Fibroblast of skin of right biceps (primary cell): ENCODE measurements around the gene UGT1A6.
A peak's percentile ranks its signal among the peaks of the same experiment; 100 is the strongest.

Source experiments
- DNase-seq: peaks from one replicate; pipeline ENCODE4 v3.0.0-alpha.2; 2013

The UGT1A6 gene

GRCh38 chr2:233772153-233772552, 79.5 kb downstream of the UGT1A6 start:
- DNase-seq, result no peak

- DNase-seq, result no peak
Observed at GRCh38 chr2:233772583-233772982, 79.9 kb downstream of the UGT1A6 start.

DNA sequence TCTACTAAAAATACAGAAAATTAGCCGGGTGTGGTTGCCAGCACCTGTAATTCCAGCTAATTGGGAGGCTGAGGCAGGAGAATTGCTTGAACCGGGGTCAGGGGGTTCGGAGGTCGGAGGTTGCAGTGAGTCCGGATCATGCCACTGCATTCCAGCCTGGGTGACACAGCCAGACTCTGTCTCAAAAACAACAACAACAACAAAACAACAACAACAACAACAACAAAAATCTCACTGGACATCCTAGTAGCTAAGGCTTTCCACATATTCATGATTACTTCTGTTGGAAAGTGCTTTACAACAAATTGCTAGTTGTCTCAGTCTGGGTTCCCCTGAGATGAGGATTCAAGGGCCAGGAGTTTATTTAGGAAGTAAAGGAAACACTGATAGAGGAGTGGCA, 81.2 kb downstream of the UGT1A6 start:
- DNase-seq, result no peak

DNA sequence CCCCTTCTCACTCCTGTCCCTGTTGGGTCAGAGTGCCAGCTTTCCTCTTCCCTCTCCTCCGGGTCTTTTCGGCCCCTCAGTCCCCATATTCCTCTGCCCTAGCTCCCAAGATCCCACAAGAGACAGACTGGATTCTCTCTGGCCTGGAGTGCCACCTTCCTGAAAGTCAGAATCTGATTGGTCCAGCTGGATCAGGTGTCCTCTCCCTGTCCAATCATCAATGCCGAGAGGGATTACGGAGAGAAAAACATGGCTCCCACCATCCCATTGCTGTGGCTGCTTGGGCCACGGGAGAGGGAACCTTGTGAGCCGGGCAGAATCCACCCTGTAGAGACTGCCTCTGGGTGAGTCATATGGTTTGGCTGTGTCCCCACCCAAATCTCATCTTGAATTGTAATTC, 82.7 kb downstream of the UGT1A6 start:
- DNase-seq, result no peak

- DNase-seq, result no peak
Observed at GRCh38 chr2:233778030-233778429, 85.3 kb downstream of the UGT1A6 start, which contains the start of gene MROH2A. Gene MROH2A (plus strand): TSS chr2:233778330. CDS start chr2:233779359, 1,029 bp downstream.

- DNase-seq, result no peak
Observed at GRCh38 chr2:233779722-233780121, 87.0 kb downstream of the UGT1A6 start.

DNA sequence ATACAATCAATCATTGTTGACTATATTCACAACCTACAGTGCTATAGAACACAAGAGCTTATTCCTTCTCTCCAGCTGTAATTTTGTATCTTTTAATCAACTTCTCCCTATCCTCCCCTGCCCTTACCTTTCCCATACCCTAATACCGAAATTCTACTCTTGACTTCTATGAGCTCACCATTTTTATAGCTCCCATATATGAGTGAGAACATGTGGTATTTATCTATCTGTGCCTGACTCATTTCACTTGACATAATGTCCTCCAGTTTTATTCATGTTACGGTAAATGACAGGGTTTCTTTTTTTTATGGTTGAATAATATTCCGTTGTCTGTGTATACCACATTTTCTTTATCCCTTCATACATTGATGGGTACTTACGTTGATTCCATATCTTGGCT, 88.1 kb downstream of the UGT1A6 start:
- DNase-seq, result no peak

DNA sequence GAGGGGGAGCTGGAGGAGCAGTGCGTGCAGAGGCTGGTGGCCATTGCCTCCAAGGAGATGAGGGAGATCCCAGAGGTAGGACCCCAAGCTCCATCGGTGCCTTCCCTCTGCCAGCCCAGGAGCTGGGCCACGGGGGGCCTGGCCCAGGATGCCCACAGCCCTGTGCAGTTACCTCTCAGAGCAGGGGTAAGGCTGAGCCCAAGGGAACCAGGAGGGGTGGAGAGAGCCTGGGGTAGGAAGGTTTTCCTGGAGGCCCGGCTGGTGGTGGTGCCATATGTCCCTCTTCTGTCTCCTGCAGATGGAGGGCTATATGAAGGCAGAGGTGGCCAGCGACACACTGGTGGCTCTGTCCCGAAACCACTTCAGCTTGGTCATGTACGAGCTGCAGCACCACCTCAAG, 96.9 kb downstream of the UGT1A6 start:
- DNase-seq, result no peak

GRCh38 chr2:233791151-233791882, 98.6 kb downstream of the UGT1A6 start:
- no peak for DNase-seq

DNA sequence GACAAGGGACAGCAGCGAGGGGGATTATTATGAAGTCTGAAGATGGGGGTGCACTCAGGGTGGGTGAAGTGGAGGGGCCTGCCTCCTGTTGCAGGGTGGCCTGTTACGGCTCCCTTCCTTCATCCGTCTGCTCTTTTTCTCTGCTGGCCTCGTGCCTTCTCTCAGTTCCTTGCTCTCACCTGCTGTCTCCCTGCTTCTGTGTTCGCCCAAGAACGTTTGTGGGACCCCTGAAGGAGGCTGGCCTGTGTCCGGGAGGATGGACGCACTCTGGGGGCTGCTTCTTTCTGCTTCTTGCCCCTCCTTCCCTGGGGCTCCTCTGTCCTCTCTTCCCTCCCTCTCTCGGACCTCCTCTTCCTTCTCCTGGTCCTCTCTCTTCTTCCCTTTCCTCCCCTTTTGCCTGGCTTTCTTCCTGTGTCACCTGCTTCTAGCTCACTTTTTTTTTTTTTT, 99.2 kb downstream of the UGT1A6 start:
- DNase-seq, result no peak

GRCh38 chr2:233792720-233793119, 100.0 kb downstream of the UGT1A6 start:
- DNase-seq, result no peak

GRCh38 chr2:233793465-233794127, 100.9 kb downstream of the UGT1A6 start:
- no peak for DNase-seq

DNA sequence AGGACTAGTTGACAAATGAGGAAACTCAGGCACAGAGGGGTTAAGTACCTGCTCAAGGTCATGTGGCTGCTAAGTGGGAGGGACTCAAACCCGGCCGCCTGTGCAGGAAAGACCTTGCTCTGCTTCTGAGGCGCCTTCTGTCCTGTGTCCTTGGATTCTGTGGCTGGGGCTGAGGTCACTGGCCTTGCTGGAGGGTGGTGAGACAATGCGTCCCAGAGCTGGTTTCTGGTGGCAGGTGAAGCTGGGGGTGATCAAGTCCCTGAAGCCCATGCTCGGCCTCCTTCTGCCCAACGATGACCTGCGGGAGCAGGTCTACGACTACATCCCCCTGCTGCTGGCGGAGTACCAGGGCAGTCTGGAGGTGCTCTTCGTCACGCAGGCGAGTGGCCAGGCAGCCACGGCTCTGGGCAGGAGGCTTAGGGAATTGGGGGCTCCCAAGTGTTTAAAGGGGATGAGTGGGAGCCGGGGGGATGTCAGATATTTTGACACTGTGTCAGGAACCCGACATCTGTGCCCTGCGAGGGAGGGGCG, 101.5 kb downstream of the UGT1A6 start:
- DNase-seq, result no peak

GRCh38 chr2:233795735-233796171, 103.1 kb downstream of the UGT1A6 start:
- DNase-seq, result no peak

DNA sequence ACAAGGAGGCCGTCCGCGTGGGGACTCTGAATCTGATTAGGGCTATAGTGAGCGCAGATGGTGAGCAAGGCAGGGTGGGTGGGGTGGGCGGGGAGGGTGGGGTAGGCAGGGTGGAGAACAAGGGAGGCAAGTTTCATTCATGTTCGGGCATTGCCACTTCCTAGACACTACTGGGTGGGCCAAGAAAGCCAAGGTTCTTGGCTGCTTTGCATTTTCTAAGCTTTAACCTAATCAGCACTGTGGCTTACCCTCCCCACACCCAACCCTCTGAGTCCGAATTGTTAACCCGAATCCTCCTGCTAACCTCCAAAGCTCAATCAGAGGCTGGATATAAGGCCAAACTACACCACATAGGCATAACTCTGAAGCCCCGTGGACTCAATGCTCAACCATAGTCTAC, 103.6 kb downstream of the UGT1A6 start:
- DNase-seq, result no peak

- no peak for DNase-seq
Observed at GRCh38 chr2:233798335-233799086, 105.8 kb downstream of the UGT1A6 start.

DNA sequence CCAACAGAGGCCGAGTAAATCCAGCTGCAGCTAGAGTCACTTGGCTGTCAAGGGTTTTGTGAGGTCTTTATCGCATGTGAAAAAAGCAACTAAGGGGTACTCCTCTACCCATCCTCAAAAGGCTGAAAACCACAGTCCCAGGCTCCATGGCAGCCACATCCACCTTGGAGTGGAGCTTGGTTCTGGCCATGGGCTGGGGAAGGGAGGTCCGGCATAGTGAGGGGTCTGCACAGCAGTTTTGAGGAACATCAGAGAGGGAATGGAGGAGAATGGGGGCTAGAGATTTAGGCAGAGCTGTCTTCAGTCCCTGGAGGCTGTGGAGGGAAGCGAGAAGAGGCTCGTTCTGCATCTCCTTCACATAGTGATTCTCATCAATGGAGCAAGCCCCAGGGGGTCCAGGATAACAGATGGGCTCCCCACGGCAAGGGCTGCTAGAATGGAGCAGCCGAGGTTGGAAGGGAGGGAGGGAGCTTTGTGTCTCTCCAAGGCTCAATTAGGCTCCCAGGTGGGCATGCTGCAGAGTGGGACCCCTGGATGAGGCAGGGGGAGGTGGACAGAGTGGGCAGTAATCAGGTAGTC, 106.5 kb downstream of the UGT1A6 start:
- DNase-seq, result no peak

DNA sequence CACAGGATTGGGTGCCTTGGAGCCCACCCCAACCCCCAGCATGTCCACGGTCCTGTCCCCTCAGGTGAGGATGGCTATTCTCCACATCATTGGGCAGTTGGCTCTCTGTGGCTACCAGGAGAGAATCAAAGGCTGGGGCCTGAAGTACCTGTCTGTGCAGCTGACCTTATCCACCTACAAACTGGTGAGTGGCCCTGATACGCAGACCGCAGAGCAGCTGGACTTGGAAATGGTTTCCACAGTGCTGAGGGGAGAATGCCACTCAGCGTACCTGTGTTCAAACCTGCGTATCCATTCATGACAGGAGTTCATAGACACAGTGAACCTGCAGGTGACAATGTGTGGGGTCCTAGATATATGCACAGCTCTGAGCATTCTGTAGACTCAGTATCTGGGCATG, 107.0 kb downstream of the UGT1A6 start:
- DNase-seq, result no peak

DNA sequence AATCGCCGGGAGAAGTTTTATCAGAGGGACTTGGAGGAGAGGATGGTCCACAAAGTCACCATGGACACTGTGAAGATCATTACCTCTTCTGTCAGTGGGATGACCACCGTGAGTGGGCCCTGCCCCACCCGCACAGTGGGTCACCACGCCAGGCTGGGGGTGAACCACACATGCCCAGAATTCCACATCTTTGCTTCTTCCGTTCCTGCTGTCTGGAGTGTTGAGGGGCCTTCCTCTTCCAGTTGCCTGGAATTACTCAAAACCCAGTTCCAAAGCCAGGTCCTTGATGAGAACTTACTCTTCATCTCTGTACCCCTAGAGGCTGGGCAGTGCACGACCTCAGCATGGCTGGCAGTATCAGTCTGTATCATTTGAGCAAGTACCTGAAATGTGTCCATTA, 107.5 kb downstream of the UGT1A6 start:
- no peak for DNase-seq

GRCh38 chr2:233801357-233802131, 108.9 kb downstream of the UGT1A6 start:
- DNase-seq, result peak; percentile 3

- no peak for DNase-seq
Observed at GRCh38 chr2:233802132-233802815, 109.6 kb downstream of the UGT1A6 start.
